Naive thymus-derived CD4-positive, alpha-beta T cell (primary cell): ENCODE measurements around the gene ZPBP2. TPM values are rescaled to one million over a fixed set of nuclear protein-coding genes. Genes with fewer than 3 reads are reported as not detected.
A peak's percentile ranks its signal among the peaks of the same experiment; 100 is the strongest.

ENCODE experiments used
- ATAC-seq: fragments of 150-1000 bp; cut with Tn5 transposase; 2 replicates; pipeline ENCODE4 v1.10.0; 2021; ENCODE audit warnings: mild to moderate bottlenecking, moderate library complexity
- CTCF ChIA-PET: fragments of 350-600 bp; sonication (Branson Sonifier 250); formaldehyde crosslinking; loops from one replicate; lab custom pipeline; 2021; ENCODE audit warnings: antibody characterized with exemption; lab: Charles Lee
- POLR2A ChIA-PET: fragments of 350-600 bp; sonication (Branson Sonifier 250); formaldehyde crosslinking; loops from one replicate; lab custom pipeline; 2021; ENCODE audit warnings: antibody characterized with exemption, inconsistent platforms; lab: Charles Lee
- DNase-seq, 9 donors: peaks; one replicate each; pipeline versions ENCODE4 v3.0.0 to v3.0.0-alpha.2; 2020 to 2022; ENCODE audit warnings: mixed read lengths in 1 of 9
- H3K27ac ChIP-seq: one replicate; pipeline ENCODE4 v1.7.0; 2013; ENCODE audit warnings: mild to moderate bottlenecking, low read depth, low read length, moderate library complexity
- H3K27me3 ChIP-seq, 2 donors: one replicate each; pipeline ENCODE4 v1.7.0; 2013; ENCODE audit warnings: low read length in 2 of 2, mild to moderate bottlenecking in 2 of 2, moderate library complexity in 2 of 2; ENCODE audit not compliant: control insufficient read depth in 2 of 2, insufficient read depth in 2 of 2
- H3K36me3 ChIP-seq, 3 experiments: 1 replicate in 2 of 3; 2 replicates in 1 of 3; pipeline ENCODE4 v1.7.0; 2013; ENCODE audit warnings: low read length in 3 of 3, mild to moderate bottlenecking in 3 of 3, moderate library complexity in 1 of 3; ENCODE audit not compliant: insufficient read depth in 3 of 3, control insufficient read depth in 2 of 3
- H3K4me1 ChIP-seq, 2 donors: one replicate each; pipeline ENCODE4 v1.7.0; 2013; ENCODE audit warnings: low read length in 2 of 2, mild to moderate bottlenecking in 2 of 2, moderate library complexity in 1 of 2; ENCODE audit not compliant: control insufficient read depth in 2 of 2, insufficient read depth in 2 of 2
- H3K4me3 ChIP-seq: 2 replicates; pipeline ENCODE4 v1.7.0; 2013; ENCODE audit warnings: mild to moderate bottlenecking, low read length
- H3K9me3 ChIP-seq, 3 experiments: 1 replicate in 2 of 3; 2 replicates in 1 of 3; pipeline ENCODE4 v1.7.0; 2013; ENCODE audit warnings: low read length in 3 of 3; ENCODE audit not compliant: control insufficient read depth in 2 of 3
- H3K27ac Mint-ChIP-seq, 9 donors: one replicate each; pipeline ENCODE4 v1.8.0; 2020 to 2022; ENCODE audit warnings: mixed read lengths in 9 of 9, mild to moderate bottlenecking in 8 of 9, moderate library complexity in 5 of 9, inconsistent platforms in 2 of 9
- H3K27me3 Mint-ChIP-seq, 5 donors: one replicate each; pipeline ENCODE4 v1.8.0; 2021 to 2022; ENCODE audit warnings: mixed read lengths in 5 of 5, mild to moderate bottlenecking in 1 of 5
- H3K36me3 Mint-ChIP-seq, 5 donors: one replicate each; pipeline ENCODE4 v1.8.0; 2020 to 2022; ENCODE audit warnings: mixed read lengths in 5 of 5, mild to moderate bottlenecking in 3 of 5, inconsistent platforms in 1 of 5
- H3K4me1 Mint-ChIP-seq, 7 donors: one replicate each; pipeline ENCODE4 v1.8.0; 2020 to 2022; ENCODE audit warnings: mixed read lengths in 7 of 7, mild to moderate bottlenecking in 3 of 7, inconsistent platforms in 1 of 7
- H3K4me3 Mint-ChIP-seq, 10 donors: one replicate each; pipeline ENCODE4 v1.8.0; 2020 to 2022; ENCODE audit warnings: mild to moderate bottlenecking in 10 of 10, mixed read lengths in 10 of 10, moderate library complexity in 6 of 10, inconsistent platforms in 2 of 10
- H3K9me3 Mint-ChIP-seq, 11 donors: one replicate each; pipeline ENCODE4 v1.8.0; 2020 to 2022; ENCODE audit warnings: mixed read lengths in 11 of 11, mild to moderate bottlenecking in 4 of 11, inconsistent platforms in 1 of 11, moderate library complexity in 1 of 11
- intact Hi-C, 2 donors: fragments of 100-400 bp; cut with micrococcal nuclease; formaldehyde crosslinking; loops; one replicate each; pipeline ENCODE4 v1.15.1; 2023
- polyA plus RNA-seq, 2 donors: library from polyadenylated mRNA; unstranded; fragments of 300-500 nt; fragmentation: Illumina TruSeq; gene quantifications; one replicate each; pipeline ENCODE4 v1.2.3, GENCODE V29; 2021
- total RNA-seq, 6 experiments: library from RNA in 5 of 6; stranded (reverse) in 5 of 6; gene quantifications; 1 replicate in 5 of 6; 2 replicates in 1 of 6; pipeline ENCODE4 v1.2.3 and lab custom pipeline; 2021 to 2026

ZPBP2 gene
- total and polyA plus RNA-seq, 7 experiments from 2014 or later = 0.11 to 0.84 (median 0.34) TPM; not detected in 3

- Histone ChIP-seq H3K9me3 (no peaks in the 10 kb centered on the region), H3K4me1 (peaks cover 27 to 33% of the 10 kb centered on the region in 2 donors), H3K4me3 (peak overlapping the region; percentile 69), H3K27ac (peak overlapping the region; percentile 99), H3K36me3 (no peaks in the 10 kb centered on the region), H3K27me3 (no peaks in the 10 kb centered on the region)
- Mint-ChIP-seq H3K9me3 (peaks cover 0 to 3% (median 0%) of the 10 kb centered on the region in 11 donors), H3K4me3 (peak overlapping the region; percentile 86 to 98 (median 94)), H3K27me3 (no peaks in the 10 kb centered on the region), H3K36me3 (peaks cover 0 to 11% (median 0%) of the 10 kb centered on the region in 5 donors), H3K4me1 (peaks cover 25 to 84% (median 66%) of the 10 kb centered on the region in 7 donors), H3K27ac (peak overlapping the region; percentile 86 to 98 (median 97))
- intact Hi-C loops = loop anchor here (1.0 to 5.0 kb wide), 5 partner anchors 12 to 91 kb away; no protein-coding TSS in a partner anchor
- CTCF ChIA-PET = interaction anchor here (0.5 to 2.2 kb wide), 11 partner anchors 43 to 240 kb away, joined by 3 to 19 read pairs (median 3); partner anchors contain the start of gene MIEN1
- POLR2A ChIA-PET = interaction anchor here (1.0 to 5.9 kb wide), 13 partner anchors 11 to 133 kb away, joined by 3 to 50 read pairs (median 15); partner anchors contain the start of genes MIEN1 and PSMD3
- DNase-seq (no peak), ATAC-seq (no peak)
Observed at GRCh38 chr17:39863244-39863917, 4.6 kb upstream of the ZPBP2 start.

- peak; percentile 69 to 87 (median 76) for DNase-seq
- Mint-ChIP-seq H3K27me3 (no peaks in the 10 kb centered on the region), H3K36me3 (peaks cover 0 to 14% (median 0%) of the 10 kb centered on the region in 5 donors), H3K9me3 (peaks cover 0 to 3% (median 0%) of the 10 kb centered on the region in 11 donors), H3K4me1 (peaks cover 22 to 88% (median 68%) of the 10 kb centered on the region in 7 donors), H3K4me3 (peak within 1 kb of the TSS; percentile 86 to 98 (median 94)), H3K27ac (peak within 1 kb of the TSS; percentile 86 to 98 (median 97))
- ChIA-PET POLR2A (interaction anchor here (0.7 to 5.9 kb wide), 15 partner anchors 9 to 244 kb away, joined by 3 to 50 read pairs (median 6); partner anchors contain the start of genes MIEN1 and PSMD3), CTCF (interaction anchor here (0.9 to 2.2 kb wide), 13 partner anchors 43 to 243 kb away, joined by 3 to 19 read pairs (median 4); partner anchors contain the start of gene MIEN1)
- Histone ChIP-seq H3K27ac (peak within 1 kb of the TSS; percentile 99), H3K4me1 (peaks cover 27 to 33% of the 10 kb centered on the region in 2 donors), H3K4me3 (peak within 1 kb of the TSS; percentile 69), H3K9me3 (no peaks in the 10 kb centered on the region), H3K36me3 (no peaks in the 10 kb centered on the region), H3K27me3 (no peaks in the 10 kb centered on the region)
- peak; percentile 89 for ATAC-seq
- intact Hi-C loops = loop anchor here (1.0 to 5.0 kb wide), 13 partner anchors 13 to 246 kb away; partner anchors contain the start of genes MIEN1 (in 2 of the 2), LRRC3C (in 1 of the 2) and ORMDL3 (in 1 of the 2)
Observed at GRCh38 chr17:39863918-39864746, 3.9 kb upstream of the ZPBP2 start, which contains the start of gene IKZF3. Gene IKZF3 (minus strand): TSS chr17:39864312. CDS start chr17:39864126, 186 bp downstream.

- no peak for ATAC-seq
- intact Hi-C loops = loop anchor here in 1 of 2 donors (2.0 kb wide), 1 partner anchor 87 kb away; no protein-coding TSS in a partner anchor
- Mint-ChIP-seq H3K4me3 (peak overlapping the region in 9 of 10 donors; percentile 16 to 98 (median 90)), H3K27me3 (no peaks in the 10 kb centered on the region), H3K36me3 (peaks cover 0 to 7% (median 0%) of the 10 kb centered on the region in 5 donors), H3K27ac (peak overlapping the region; percentile 2 to 98 (median 97)), H3K9me3 (peaks cover 0 to 2% (median 0%) of the 10 kb centered on the region in 11 donors), H3K4me1 (peaks cover 19 to 72% (median 52%) of the 10 kb centered on the region in 7 donors)
- Histone ChIP-seq H3K4me3 (no peak overlapping the region), H3K27me3 (no peaks in the 10 kb centered on the region), H3K4me1 (peaks cover 24 to 33% of the 10 kb centered on the region in 2 donors), H3K36me3 (no peaks in the 10 kb centered on the region), H3K9me3 (no peaks in the 10 kb centered on the region), H3K27ac (peak overlapping the region; percentile 99)
- DNase-seq = no peak
- ChIA-PET CTCF (interaction anchor here (0.6 to 1.8 kb wide), 4 partner anchors 17 to 243 kb away, joined by 3 to 12 read pairs (median 4); no protein-coding TSS in a partner anchor), POLR2A (interaction anchor here (0.7 to 3.4 kb wide), 4 partner anchors 86 to 136 kb away, joined by 4 to 28 read pairs (median 10); partner anchors contain the start of gene MIEN1)
Observed at GRCh38 chr17:39866013-39866730, 1.8 kb upstream of the ZPBP2 start.

- Mint-ChIP-seq H3K4me1 (peaks cover 18 to 61% (median 47%) of the 10 kb centered on the region in 7 donors), H3K36me3 (peaks cover 0 to 7% (median 0%) of the 10 kb centered on the region in 5 donors), H3K4me3 (peak overlapping the region; percentile 39 to 96 (median 81)), H3K9me3 (peaks cover 0 to 2% (median 0%) of the 10 kb centered on the region in 11 donors), H3K27ac (peak overlapping the region; percentile 86 to 98 (median 92)), H3K27me3 (peaks cover 0 to 3% (median 0%) of the 10 kb centered on the region in 5 donors)
- H3K36me3 ChIP-seq = no peaks in the 10 kb centered on the region
- H3K27ac ChIP-seq = peak overlapping the region; percentile 99
- ChIA-PET POLR2A (interaction anchor here (0.6 to 1.0 kb wide), 3 partner anchors 48 to 106 kb away, joined by 3 to 4 read pairs (median 3); no protein-coding TSS in a partner anchor), CTCF (no interaction called here)
- H3K4me1 ChIP-seq = peaks cover 24 to 33% of the 10 kb centered on the region in 2 donors
- intact Hi-C loops = loop anchor here in 1 of 2 donors (2.0 kb wide), 1 partner anchor 86 kb away; no protein-coding TSS in a partner anchor
- DNase-seq (peak in 7 of 9 donors; percentile 14 to 78 (median 35)), ATAC-seq (peak; percentile 63)
- no peaks in the 10 kb centered on the region for H3K9me3 ChIP-seq
- H3K27me3 ChIP-seq = no peaks in the 10 kb centered on the region
- peak overlapping the region; percentile 53 for H3K4me3 ChIP-seq
Observed at GRCh38 chr17:39867084-39867879, 720 bp upstream of the ZPBP2 start.

- Mint-ChIP-seq H3K36me3 (peaks cover 0 to 5% (median 0%) of the 10 kb centered on the region in 5 donors), H3K4me3 (peak overlapping the region in 9 of 10 donors; percentile 20 to 96 (median 80)), H3K27ac (peak overlapping the region in 8 of 9 donors; percentile 56 to 98 (median 84)), H3K27me3 (peaks cover 0 to 9% (median 0%) of the 10 kb centered on the region in 5 donors), H3K4me1 (peaks cover 18 to 52% (median 46%) of the 10 kb centered on the region in 7 donors), H3K9me3 (peaks cover 0 to 2% (median 0%) of the 10 kb centered on the region in 11 donors)
- H3K4me1 ChIP-seq = peaks cover 24 to 26% of the 10 kb centered on the region in 2 donors
- intact Hi-C loops = no loop called here
- ATAC-seq (no peak), DNase-seq (no peak)
- ChIA-PET POLR2A (interaction anchor here (0.6 to 1.2 kb wide), 5 partner anchors 60 to 391 kb away, joined by 3 to 4 read pairs (median 3); partner anchors contain the start of genes LRRC3C and ORMDL3), CTCF (interaction anchor here (1.0 to 1.3 kb wide), 2 partner anchors 20 to 112 kb away, joined by 3 read pairs; partner anchors contain the start of gene PSMD3)
- no peak overlapping the region for H3K4me3 ChIP-seq
- no peaks in the 10 kb centered on the region for H3K36me3 ChIP-seq
- H3K9me3 ChIP-seq = no peaks in the 10 kb centered on the region
- no peaks in the 10 kb centered on the region for H3K27me3 ChIP-seq
- peak overlapping the region; percentile 99 for H3K27ac ChIP-seq
Observed at GRCh38 chr17:39868554-39868942, 546 bp downstream of the ZPBP2 start.
